Astrocyte (in vitro differentiated cells and primary cell): ENCODE measurements around the gene RABEP1.

Experiments
- EZH2 ChIP-seq: IDR thresholded peaks from 2 replicates; pipeline ENCODE4 v1.6.1; 2012; ENCODE audit warnings: mild to moderate bottlenecking, low read length, inconsistent platforms; ENCODE audit not compliant: insufficient read depth
- TF ChIP-seq, protein P1 (sequence below): IDR thresholded peaks from 2 replicates; pipeline ENCODE4 v1.5.1; 2011; ENCODE audit warnings: low read depth, mild to moderate bottlenecking, inconsistent platforms, low read length, moderate library complexity; ENCODE audit not compliant: insufficient read depth

DNA sequence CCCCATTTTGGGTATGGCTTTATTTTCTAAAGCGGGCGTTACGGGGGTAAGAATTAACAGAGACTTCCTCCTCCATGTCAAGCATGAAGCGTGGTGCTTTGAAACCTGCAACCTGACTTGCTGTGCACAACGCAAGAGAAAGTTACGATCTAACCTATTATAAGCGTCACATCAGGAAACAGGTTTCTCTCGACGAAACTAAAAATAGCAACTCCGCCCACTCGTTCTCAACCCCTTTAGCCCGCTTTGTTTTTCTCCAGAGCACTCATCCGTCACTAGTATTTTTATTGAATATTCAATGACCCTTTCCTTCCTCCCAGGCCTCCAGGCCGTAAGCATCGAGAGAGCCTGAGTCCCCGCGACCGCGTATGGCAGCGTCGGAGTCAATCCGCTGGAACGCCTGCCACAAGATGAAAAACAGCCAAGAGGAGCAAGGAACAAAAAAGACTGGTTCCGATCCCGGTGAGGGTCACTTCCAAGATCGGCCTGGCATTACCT, 136.8 kb downstream of the RABEP1 start:
- no peak for TF ChIP-seq EZH2
- TF ChIP-seq, protein P1, sequence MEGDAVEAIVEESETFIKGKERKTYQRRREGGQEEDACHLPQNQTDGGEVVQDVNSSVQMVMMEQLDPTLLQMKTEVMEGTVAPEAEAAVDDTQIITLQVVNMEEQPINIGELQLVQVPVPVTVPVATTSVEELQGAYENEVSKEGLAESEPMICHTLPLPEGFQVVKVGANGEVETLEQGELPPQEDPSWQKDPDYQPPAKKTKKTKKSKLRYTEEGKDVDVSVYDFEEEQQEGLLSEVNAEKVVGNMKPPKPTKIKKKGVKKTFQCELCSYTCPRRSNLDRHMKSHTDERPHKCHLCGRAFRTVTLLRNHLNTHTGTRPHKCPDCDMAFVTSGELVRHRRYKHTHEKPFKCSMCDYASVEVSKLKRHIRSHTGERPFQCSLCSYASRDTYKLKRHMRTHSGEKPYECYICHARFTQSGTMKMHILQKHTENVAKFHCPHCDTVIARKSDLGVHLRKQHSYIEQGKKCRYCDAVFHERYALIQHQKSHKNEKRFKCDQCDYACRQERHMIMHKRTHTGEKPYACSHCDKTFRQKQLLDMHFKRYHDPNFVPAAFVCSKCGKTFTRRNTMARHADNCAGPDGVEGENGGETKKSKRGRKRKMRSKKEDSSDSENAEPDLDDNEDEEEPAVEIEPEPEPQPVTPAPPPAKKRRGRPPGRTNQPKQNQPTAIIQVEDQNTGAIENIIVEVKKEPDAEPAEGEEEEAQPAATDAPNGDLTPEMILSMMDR = no peak
